NCI-H69 (cell line): ENCODE measurements around the gene SH3RF2.
A peak's percentile ranks its signal among the peaks of the same experiment; 100 is the strongest.
"Not testable (repeated sequence)": the region's sequence is repeated elsewhere in the genome, so short reads cannot be mapped to it uniquely, and the experiment has no call there.

ENCODE experiments used
- DNase-seq: peaks from one replicate; lab custom pipeline; 2025; lab: John Stamatoyannopoulos, UW

The SH3RF2 gene

GRCh38 chr5:145979270-145980223 is 43.2 kb downstream of the SH3RF2 start:
- peak; percentile 75 for DNase-seq

GRCh38 chr5:145980259-145980658 is 43.9 kb downstream of the SH3RF2 start:
- DNase-seq, result no peak

- peak; percentile 24 for DNase-seq
Measured at GRCh38 chr5:145980718-145981117, 44.3 kb downstream of the SH3RF2 start.

GRCh38 chr5:145981589-145982571 is 45.5 kb downstream of the SH3RF2 start:
- DNase-seq, result peak; percentile 62

DNA sequence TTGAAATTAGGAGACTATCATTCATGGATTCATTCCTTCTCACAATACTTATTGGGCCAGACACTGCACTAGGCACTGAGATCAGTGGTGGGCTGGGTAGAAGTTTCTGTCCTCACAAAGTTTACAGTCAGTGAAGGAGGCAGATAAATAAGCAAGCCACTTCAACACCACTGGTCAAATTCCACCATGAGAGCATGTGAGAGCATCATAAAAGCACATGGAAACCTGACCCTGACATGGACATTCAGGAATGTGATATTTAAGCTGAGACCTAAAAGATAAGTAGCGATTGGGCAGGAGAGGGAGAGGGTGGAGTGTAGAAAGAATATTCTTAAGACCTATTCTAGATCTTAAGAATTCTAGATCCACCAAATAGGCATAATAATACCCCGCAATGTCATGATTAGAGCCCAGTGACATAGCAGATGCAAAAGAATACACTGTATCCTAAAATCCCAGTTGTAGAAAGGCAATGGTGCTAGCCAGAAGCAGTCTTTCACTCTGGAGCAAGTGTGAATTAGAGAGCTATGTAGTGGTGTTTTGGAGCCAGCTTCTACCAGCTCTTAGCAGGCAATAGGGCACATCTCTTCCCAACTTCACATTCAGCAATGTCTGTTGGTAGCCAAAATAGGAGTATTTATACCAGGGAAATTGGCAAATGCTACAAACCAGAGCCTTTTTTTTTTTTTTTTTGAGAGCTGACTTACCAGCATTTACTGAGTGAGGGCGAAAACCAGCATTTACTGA is 46.4 kb downstream of the SH3RF2 start:
- DNase-seq, result no peak

GRCh38 chr5:145983446-145983845 is 47.1 kb downstream of the SH3RF2 start:
- no peak for DNase-seq

DNA sequence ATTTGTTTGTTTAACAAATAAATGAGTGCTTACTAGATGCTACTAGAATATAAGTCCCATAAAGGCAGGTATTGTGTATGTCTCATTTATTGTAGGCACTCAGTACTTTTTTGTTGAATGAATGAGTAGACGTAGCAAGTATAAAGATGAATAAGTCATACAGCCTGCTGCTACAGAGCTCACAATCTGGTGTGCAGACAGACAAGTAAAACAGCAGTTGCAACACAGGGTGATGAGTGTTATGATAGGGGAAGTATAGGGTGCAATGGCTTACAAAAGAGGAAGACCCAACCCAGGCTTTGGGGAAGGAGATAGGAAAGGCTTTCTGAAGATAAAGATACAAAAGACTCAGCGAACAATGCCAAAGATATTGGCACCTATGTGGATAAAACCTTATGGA is 47.7 kb downstream of the SH3RF2 start:
- no peak for DNase-seq

DNA sequence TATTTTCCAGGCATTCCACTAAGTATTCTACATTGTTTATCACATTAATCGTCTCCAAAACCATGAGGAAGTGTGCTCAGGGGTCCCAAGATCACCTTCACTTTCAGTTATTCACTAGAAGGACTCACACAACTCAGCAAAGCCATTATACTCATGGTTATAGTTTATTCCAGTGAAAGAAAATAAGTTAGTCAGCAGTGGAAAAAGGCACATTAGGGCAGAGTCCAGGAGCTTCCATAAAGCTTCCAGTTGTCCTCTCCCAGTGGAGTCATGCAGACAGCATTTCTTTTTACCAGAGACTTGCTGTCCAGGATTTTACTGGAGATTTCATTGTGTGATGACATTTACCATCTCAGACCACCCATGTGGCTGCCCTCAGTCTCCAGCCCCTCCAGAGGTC is 51.5 kb downstream of the SH3RF2 start:
- DNase-seq, result no peak

GRCh38 chr5:145988993-145989392 is 52.6 kb downstream of the SH3RF2 start:
- DNase-seq, result no peak

- DNase-seq, result no peak
Measured at GRCh38 chr5:145989428-145989827, 53.0 kb downstream of the SH3RF2 start.

- DNase-seq, result no peak
Measured at GRCh38 chr5:145990170-145990569, 53.8 kb downstream of the SH3RF2 start.

DNA sequence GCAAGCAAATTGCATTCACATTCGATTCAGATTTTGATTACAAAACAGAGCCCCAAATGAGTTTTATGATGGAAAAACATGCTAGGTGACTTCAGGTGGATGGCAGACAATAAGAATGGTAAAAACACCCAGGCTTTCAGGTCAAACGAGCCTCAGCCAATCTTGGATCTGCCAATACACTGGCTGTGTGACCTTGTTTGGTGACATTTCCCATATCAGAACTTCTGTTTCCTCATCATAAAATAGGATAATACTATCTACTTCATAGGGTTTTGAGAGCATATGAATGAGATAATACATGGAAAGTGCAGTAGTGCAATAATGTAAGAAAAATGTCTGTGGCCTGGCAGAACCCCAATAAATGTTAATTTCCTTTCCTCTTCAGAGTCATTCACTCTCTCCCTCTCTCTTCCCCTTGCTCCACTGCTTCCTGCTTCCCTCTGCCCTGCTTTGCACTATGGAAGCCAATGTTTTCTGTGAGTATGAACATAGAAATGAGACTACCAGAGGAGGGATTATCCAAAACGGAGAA is 54.7 kb downstream of the SH3RF2 start:
- no peak for DNase-seq

DNA sequence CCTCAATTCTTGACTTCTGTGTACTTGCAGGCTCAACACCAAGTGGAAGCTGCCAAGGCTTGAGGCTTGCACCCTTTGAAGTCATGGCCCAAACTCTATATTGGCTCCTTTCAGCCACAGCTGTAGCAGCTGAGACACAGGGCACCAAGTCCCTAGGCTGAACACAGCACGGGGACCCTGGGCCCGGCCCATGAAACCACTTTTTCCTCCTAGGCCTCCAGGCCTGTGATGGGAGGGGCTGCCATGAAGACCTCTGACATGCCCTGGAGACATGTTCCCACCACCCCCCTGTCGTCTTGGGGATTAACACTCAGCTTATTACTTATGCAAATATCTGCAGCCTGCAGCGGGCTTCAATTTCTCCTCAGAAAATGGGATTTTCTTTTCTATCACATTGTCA is 57.2 kb downstream of the SH3RF2 start:
- DNase-seq, result not testable (repeated sequence)

- no peak for DNase-seq
Measured at GRCh38 chr5:145996135-145996534, 59.8 kb downstream of the SH3RF2 start.

DNA sequence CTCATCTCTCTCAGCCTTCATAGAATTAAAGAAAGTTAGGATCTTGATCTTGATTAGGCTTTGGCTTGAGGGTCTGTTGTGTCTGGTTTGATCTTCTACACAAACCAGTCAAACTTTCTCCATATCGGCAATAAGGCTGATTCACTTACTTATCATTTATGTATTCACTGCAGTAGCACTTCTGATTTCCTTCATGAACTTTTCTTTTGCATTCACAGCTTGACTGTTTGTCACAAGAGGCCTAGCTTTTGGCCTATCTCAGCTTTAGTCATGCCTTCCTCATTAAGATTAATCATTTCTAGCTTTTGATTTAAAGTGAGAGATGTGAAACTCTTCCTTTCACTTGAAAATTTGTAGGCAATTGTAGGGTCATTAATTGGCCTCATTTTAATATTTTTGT is 62.8 kb downstream of the SH3RF2 start:
- DNase-seq, result no peak

DNA sequence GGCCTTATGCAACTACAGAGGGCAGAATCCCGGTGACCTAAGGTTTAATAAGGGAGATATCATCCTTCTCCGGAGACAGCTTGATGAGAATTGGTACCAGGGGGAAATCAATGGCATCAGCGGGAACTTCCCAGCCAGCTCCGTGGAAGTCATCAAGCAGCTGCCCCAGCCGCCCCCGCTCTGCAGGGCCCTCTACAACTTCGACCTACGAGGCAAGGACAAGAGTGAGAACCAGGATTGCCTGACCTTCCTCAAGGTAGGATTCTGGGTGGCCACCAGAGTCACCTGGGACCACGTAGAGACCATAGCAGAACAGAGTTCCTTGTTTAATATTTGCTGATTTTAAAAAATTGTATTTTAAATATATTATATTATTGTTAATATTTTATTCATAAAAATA is 63.7 kb downstream of the SH3RF2 start:
- no peak for DNase-seq

DNA sequence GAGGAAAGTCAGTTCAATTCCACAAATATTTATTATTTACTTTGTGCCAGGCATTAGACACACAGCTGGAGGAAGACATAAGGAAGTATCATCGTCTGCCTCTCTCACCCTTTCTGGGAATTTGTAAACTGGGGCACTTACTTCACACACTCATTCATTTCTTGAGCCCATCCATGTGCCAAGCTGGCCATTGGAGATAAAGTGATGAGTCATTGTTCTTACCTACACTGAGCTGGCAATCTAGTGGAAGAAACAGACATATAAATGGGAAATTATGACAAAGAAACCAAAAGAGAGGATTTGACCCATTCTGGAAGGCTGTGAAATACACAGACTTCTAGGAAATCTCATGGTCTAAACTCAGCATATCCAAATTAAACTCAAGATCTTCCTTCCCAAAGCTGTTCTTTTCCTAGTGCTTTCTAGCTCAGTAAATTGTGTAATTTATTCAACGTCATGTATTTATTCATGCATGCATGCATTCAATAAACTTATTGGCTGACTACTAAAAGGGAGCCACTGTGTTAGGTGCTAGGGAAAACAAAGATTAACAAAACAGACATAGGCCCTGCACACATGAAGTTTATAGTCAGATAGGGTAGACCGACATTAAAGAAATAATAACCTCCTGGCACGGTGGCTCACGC is 65.3 kb downstream of the SH3RF2 start:
- no peak for DNase-seq

DNA sequence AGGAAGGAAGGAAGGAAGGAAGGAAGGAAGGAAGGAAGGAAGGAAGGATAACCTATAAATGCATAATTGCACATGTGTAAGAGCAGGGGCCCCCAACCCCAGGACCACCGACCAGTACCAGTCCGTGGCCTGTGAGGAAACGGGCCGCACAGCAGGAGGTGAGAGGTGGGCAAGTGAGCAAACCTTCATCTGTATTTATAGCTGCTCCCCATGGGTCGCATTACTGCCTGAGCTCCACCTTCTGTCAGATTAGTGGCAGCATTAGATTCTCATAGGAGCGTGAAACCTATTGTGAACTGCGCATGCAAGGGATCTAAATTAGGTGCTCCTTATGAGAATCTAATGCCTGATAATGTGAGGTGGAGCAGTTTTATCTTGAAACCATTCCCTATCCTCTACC is 66.1 kb downstream of the SH3RF2 start:
- peak; percentile 14 for DNase-seq

DNA sequence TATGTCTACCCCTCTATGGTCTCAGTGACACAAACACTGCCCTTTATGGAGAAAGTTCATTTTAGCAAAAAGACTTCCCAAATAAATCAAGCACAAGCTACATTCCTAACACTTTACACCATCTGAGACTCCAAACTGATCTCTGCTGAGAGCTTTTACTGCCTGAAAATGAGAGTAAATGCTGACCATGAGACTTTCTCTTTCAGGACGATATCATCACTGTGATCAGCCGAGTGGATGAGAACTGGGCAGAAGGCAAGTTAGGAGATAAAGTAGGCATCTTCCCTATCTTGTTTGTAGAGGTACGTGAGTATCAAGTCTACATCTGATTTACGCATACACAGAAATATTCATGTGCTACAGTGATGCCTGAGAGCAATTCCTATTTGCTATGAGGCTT is 67.5 kb downstream of the SH3RF2 start:
- DNase-seq, result no peak

- no peak for DNase-seq
Measured at GRCh38 chr5:146005264-146005663, 68.9 kb downstream of the SH3RF2 start.

GRCh38 chr5:146005723-146006122 is 69.3 kb downstream of the SH3RF2 start:
- DNase-seq, result no peak
